Measurements from ENCODE around the gene SLC51B. TPM values are rescaled to one million over a fixed set of nuclear protein-coding genes. Genes with fewer than 3 reads are reported as not detected.
A peak's percentile ranks its signal among the peaks of the same experiment; 100 is the strongest.

Gene SLC51B
- total and polyA plus RNA-seq, 9 of the 15 experiments (the other 6 are each of a cell fraction or from before 2014, with no cell fraction given): not detected

DNA sequence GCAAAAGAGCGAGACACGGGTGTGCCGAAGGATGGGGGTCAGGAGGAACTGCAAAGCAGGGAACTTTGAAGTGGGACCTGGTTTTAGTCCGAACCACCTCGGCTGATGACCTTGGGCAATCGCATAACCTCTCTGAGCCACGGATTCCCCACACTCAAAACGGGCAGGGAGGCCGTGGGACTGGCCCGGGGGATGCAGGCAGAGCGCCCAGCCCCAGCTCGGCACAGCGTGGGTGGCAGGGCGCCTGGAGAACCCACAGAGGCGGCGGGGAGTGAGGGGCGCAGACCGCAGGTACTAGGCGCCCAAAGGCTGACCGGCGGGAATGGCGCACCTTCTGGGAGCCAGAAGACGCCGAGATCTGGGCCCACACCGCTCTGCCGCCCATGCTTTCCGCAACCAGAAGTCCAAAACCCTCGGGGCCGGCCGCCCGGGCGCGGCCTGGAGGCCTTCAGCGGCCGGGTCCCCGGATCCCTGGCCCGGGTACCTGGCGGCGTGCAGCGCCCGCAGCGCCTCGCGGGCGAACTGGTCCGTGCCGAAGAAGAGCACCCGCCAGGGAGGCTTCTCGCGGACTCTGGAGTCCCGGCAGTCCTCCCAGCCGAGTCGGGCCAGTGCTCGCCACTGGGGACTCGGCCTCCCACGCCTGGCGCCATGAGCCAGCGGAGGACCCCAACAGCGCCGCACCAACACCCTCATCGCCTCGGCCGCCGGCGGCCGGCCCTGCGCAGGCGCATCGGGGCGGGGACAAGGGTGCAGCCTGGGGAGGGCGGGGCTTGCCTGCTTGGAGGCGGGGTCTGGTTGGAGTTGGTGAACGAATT lies 16.1 kb upstream of the SLC51B start, which contains the start of gene MTFMT (continued):
- TF ChIP-seq USF2 (CRISPR knock-in tag; IDR thresholded peaks at IDR 0.05) (peak; percentile 11; the same call in 1 of the 2 replicates), TEAD4 (IDR thresholded peaks at IDR 0.05; ENCODE audit: low read length) (peak; percentile 8; the same call in 1 of the 2 replicates), TEAD4 (CRISPR knock-in tag; IDR thresholded peaks at IDR 0.05; ENCODE audit: borderline replicate concordance) (no peak), ZNF551 (CRISPR knock-in tag; IDR thresholded peaks at IDR 0.05) (no peak), CCNT2 (IDR thresholded peaks at IDR 0.05; ENCODE audit: borderline replicate concordance, extremely low read depth, insufficient read length, low read depth, low read length) (peak; percentile 47), ATF2 (CRISPR knock-in tag; IDR thresholded peaks at IDR 0.05) (no peak), POLR2AphosphoS5 (IDR thresholded peaks at IDR 0.05; ENCODE audit: control insufficient read depth, insufficient read depth, low read depth, low read length) (peak; percentile 93), MXD1 (CRISPR knock-in tag; IDR thresholded peaks at IDR 0.05; ENCODE audit: borderline replicate concordance, poor library complexity, severe bottlenecking) (no peak), KAT2B (IDR thresholded peaks at IDR 0.05; ENCODE audit: low read depth, low read length) (no peak), SP1 (CRISPR knock-in tag; IDR thresholded peaks at IDR 0.05) (no peak; the same call in 1 of the 2 replicates), NFIC (IDR thresholded peaks at IDR 0.05) (peak; percentile 31; the same call in 1 of the 2 replicates), ZBTB40 (IDR thresholded peaks at IDR 0.05) (no peak), ZBTB40 (CRISPR knock-in tag; IDR thresholded peaks at IDR 0.05) (no peak)
